ENCODE measurements around the gene HMCES.
"Not testable (repeated sequence)": the region's sequence is repeated elsewhere in the genome, so short reads cannot be mapped to it uniquely, and the experiment has no call there.

HMCES gene

DNA sequence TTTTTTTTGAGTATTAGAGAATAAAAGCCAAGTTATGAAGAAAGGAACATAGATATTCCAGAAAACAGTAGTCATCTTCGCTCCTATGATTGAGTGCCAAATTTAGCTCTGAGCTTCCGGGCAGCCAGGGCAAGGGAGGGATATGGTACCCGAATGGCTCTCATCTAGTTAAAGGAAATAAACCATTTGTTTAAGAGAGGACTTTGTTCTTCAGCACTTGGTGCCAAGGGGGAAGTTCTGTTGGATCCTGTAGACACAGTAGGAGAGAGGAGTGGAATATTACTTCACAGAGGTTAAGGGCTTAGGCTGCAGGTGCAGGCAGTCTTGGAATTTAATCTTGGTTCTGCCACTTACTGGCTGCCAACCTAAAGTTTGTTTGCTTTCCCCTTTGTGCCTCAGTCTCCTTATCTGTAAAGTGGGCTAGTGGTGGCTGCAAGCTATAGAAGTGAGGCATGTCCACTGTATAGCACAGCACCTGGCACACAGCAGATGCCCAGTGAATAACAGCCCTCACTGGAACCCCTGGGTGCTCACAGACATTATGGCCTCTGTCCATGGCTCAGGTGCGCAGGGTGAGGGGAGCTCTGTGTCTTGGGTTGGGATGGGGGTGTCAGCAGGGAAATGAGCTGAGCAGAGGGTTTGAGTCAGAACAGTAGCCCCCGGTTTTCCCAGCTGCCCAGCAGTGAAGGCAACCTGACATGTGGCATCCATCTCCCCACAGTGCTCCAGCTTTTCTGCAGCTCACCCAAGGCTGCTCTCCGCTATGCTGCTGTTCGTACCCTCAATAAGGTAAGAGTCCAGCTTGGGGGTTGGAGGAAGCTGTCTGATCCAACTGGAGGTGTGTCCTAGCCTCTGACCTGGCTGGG lies 18.8 kb upstream of the HMCES start:
- DNase-seq = no peak

DNA sequence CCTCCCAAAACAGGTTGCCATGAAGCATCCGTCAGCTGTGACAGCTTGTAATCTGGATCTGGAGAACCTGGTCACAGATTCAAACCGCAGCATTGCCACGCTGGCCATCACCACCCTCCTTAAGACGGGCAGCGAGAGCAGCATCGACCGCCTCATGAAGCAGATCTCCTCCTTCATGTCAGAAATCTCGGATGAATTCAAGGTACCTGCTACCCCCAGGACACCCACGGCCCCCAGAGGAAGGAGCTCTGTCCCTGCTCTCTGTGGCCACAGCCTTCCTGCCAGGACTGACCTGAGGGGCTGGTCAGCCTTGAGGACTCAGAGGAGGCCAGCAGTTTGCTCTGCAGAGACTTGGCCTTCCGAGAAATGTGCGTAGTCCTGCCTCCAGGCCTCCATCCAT lies 18.1 kb upstream of the HMCES start:
- DNase-seq = no peak

DNA sequence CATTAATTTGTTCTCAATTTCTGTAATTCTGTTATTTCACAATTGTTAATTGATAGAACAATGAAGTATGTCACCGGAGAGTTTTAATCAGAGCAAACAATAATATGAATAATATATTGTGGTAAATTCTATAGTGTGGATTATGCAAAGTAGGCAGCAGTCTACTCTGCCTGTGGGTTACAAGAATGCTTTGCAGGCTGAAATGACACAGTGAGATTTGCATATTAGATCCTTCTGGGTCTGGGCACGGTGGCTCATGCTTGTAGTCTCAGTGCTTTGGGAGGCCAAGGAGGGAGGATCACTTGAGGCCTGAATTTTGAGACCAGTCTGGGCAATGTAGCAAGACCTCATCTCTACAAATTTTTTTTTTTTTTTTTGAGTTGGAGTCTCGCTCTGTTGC lies 16.8 kb upstream of the HMCES start:
- DNase-seq = no peak

DNA sequence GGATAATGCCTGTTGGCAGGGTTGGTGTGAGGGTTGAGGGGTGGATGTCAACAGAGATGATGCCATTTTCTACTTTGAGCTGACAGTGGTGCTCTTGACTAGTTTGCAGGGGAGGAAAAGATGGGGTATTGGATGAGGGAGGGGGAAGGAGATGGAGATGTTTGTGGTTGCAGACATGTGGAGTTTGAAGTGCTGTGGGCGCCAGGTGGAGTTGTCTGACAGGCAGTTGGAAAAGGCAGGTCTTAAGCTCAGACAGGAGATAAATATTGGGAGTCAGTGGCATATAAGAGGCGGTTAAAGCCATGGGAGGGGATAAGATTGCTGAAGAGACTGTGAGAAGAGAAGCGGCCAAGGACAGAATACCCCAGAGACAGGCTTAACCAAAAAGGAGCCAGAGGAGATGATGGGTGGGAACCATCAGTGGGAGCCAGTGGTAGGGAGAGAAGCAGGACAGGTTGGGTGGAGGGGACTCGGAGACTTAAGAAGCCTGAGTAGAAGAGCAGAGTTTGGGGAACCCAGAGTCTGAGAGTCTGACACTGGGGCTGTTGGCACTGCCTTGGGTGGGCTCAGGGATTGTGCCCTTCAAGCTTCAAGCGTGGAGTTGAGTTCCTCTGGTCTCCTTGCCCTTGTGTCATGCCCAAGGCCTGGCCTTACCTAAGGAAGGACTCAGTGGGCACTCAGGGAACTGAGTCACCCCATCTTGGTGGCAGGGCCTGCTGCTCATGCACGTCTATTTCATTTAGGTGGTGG lies 15.3 kb upstream of the HMCES start:
- no peak for DNase-seq

DNA sequence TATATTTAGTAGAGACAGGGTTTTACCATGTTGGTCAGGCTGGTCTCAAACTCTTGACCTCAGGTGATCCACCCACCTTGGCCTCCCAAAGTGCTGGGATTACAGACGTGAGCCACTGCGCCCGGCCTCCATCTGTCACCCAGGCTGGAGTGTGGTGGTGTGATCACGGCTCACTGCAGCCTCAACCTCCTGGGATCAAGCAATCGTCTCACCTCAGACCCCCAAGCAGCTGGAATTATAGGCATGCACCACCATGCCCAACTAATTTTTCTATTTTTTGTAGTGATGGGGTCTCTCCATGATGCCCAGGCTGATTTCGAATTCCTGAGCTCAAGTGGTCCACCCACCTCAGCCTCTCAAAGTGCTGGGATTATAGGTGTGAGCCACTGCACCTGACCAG lies 13.7 kb upstream of the HMCES start:
- not testable (repeated sequence) for DNase-seq

DNA sequence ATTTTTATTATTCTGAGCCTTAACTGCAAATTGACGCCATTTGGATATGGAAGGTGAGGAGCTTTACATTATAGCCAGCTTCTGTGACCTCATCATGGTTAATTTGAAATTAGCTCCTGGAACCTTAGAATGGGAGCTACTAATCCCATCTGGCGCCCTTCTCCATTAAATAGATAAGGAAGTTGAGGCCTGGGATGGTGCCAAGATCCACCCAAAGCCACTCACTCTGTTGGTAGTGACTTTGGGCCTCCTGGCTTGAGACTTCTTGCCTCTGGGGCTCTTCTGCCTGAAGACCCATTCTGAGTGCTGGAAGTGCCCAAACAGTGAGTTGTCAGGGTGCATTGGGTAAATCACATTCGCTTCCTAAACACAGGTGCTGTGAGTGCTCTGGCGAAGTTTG lies 12.0 kb upstream of the HMCES start:
- DNase-seq = no peak

DNA sequence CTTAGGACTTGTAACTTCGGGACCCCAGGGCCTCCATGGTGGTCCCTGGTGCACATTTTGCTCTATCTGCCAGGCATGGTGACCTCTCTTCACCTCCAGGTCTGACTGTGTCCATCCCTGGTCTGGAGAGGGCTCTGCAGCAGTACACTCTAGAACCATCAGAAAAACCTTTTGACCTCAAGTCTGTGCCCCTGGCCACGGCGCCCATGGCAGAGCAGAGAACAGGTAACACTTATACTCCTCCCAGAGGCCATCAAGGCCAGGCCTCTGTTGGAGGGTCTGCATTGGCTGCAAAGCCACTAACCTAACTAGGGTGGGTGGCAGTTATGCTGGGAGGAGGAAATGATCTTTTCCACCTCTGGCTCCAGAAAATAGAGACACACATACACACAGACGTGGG lies 10.3 kb upstream of the HMCES start:
- no peak for DNase-seq

DNA sequence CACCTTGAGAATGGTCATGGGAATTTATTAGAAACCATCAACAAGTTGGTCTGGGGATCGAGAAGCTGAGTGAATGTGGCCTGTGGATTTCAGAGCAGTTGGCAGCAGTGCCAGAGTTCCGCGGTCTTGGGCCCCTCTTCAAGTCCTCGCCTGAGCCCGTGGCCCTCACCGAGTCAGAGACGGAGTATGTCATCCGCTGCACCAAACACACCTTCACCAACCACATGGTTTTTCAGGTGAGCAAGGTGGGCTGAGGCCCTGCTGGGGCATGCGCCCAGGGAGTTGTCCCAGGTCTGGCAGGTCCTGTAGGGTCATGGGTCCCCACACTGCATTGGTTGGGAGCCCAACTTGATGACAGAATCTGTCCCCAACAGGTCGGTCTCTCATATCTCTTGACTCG lies 7.0 kb upstream of the HMCES start:
- DNase-seq = no peak

DNA sequence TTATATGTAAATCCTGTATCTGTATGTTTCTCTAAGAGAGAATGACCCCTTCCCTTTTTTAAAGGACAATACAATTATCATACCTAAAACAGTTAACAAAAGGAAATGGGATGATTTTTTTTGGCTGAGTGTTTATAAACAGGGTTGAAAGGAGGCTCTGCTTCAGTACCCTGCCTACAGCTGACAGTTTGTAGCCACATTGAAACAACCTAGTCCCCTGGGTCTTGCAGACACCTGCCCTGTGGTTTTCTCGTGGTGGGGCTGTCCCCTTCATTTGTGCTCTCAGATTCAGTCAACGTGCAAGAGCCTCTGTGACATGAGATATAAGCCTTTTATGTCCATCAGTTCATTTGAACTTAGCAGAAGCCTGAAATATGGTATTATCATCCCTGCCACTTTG lies 2.3 kb upstream of the HMCES start:
- no peak for DNase-seq

DNA sequence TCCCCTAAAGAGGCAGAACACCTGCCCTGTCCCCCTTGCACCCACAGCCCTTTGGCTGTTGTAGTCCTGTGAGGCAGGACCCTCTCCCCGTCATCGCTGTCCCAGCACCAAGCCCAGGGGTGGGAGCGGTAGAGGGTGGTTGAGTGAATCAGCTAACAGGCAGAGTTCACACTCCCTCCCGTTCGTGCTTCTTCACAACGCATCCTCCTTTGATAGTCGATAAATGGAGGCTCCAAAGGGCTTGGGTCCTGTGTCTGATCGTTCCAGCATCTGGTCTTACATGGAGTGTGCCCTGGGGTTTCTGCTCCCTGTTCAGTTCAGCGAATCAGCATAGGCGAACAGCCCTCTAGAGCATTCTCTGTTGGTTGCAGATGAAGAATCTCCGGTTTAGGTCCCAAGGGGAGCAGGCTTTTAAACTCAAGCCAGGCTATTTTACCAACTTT lies 820 bp upstream of the HMCES start:
- no peak for DNase-seq

DNA sequence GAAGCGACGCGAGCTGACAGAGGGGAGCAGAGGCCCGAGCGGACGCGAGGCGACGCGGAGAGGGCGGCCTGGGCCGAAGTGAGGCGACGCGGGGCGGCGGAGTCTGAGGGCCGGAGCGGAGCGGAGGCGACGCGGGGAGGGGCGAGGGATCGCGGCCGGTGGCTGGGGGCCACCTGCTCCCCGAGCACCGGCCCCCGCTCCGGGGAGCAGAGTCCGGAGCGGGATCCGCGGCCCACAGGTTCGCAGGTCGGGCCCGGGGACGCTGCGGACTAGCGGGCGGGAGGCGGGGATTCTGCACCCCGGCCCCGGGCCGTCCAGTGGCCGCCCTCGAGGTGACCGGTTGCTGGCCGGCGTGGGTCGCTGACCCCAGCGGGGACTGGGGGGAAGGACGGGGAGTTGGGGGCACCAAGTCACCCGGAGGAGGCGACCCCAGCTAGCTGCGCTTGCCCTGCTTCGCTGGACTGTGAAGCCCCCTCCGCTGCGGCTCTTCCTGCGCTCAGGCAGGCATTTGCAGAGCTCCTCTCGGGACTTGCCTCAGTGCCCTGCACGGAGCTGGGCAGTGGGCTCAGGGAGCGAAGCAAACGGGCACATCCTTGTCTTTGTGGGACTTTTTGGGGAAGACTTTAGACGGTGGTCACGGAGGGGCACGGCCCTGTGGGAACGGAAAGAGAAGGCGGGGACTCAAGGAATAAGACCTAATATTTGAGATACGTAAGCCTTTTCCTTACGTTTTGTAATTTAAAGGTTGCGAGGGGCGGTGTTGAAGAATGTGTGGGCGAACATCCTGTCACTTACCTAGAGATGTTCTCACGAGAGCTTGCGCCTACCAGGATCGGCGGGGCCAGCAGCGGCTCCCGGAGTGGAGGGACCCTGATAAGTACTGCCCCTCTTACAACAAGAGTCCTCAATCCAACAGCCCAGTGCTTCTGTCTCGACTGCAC lies 566 bp downstream of the HMCES start:
- DNase-seq = no peak

DNA sequence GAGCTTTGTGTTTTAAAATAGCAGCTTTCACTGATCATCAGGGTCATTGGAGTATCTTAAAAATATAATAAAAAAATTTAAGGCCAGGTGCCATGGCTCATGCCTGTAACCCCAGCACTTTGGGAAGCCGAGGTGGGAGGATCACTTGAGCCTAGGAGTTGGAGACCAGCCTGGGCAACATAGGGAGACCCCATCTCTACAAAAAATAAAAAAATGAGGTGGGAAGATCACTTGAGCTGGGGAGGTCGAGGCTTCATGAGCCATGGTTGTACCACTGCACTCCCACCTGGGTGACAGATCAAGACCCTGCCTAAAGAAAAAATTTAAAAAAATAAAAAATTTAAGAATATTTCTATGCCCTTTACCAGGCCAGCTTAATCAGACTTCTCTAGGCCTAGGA lies 1.5 kb downstream of the HMCES start:
- no peak for DNase-seq

DNA sequence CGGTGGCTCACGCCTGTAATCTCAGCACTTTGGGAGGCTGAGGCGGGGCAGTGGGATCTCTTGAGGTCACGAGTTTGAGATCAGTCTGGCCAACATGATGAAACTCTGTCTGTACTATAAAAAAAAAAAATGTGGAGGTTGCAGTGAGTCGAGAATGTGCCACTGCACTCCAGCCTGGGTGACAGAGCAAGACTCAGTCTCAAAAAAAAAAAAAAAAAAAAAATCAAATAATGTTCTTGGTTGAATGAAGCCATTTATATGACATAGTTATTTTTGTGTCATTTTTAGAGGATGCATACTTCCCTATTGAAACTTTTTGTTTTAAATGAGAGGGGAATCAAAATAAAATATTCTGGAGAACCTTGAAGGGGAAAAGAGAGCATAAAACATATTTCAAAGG lies 3.1 kb downstream of the HMCES start:
- DNase-seq = no peak

DNA sequence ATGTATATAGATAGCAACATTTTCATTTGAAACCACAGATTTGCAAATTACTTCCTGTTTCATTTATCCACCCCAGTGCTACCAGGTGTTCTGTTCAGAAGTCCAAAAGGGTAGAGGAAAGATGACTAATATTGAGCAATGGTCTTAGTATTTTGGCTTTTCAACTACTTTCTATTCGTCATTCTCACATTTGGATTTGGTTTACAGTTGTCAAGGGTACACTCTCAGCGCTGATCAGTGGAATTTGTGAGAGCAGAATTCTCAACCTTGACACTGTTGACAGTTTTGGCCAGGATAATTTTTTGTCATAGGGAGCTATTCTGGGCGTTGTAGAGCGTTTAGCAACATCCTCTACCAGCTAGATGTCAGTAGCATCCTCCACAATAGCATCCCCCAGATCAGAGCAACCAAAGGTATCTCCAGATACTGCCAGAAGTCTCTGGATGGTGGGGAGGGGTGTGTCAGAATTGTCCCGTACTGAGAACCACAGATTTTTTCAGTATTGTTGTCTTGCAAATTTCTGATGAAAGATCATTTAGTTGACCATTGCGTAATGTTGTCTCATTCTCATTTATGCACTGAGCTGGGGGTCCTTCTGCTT lies 4.2 kb downstream of the HMCES start:
- DNase-seq = no peak

DNA sequence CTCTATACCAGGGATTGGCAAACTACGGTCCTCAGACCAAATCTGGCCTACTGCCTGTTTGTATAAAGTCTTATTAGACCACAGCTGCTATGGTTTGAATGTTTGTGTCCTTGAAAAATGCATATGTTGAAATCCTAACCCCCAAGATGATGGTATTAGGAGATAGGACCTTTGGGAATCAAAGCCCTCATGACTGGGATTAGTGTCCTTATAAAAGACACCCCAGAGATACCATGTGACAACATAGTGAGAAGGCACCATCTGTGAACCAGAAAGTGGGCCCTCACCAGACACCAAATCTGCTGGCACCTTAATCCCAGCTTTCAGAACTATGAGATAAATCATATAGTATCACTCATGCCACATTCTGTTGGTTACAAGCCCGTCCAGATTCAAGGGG lies 7.4 kb downstream of the HMCES start:
- DNase-seq = no peak

DNA sequence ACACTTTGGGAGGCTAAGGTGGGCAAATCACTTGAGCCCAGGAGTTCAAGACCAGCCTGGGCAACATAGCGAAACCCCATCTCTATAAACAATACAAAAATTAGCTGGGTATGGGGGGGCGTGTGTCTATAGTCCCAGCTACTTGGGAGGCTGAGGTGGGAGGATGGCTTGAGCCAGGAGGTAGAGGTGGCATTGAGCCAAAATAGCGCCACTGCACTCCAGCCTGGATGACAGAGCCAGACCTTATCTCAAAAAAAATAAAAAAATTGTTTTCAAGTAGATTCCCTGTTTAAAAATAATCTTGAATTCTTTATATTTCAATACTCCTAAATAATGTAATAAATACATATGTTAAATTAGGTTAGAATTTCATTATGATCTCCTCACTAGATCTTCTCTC lies 9.8 kb downstream of the HMCES start:
- no peak for DNase-seq

DNA sequence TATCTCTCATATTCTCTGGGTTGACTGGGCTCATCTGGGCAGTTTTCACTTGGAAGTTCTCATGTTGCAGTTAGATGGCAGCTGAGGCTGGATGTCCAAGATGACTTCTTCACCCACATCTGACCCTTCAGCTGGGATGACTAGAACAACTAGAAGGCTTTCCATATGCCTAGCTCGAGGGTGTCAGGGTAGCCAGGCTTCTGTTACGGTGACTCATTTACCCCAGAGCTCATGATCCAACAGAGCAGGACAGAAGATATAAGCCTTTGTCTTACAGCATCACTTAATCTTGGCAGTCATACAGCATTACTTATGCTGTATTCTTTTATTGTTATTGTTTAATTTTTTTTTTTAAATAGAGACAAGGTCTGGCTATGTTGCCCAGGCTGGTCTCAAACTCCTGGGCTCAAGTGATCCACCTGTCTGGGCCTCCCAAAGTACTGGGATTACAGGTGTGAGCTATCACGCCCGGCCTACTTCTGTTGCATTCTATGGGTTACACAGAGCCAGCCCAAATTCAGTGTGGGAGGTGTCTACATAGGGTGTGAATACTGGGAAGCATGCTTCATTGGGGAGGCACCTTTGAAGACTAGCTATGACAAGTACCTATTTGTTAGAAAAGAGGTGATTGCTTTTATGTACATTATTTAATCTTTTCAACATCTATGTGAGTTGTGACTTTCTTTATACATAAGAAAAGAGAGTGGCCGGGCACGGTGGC lies 10.7 kb downstream of the HMCES start:
- no peak for DNase-seq

DNA sequence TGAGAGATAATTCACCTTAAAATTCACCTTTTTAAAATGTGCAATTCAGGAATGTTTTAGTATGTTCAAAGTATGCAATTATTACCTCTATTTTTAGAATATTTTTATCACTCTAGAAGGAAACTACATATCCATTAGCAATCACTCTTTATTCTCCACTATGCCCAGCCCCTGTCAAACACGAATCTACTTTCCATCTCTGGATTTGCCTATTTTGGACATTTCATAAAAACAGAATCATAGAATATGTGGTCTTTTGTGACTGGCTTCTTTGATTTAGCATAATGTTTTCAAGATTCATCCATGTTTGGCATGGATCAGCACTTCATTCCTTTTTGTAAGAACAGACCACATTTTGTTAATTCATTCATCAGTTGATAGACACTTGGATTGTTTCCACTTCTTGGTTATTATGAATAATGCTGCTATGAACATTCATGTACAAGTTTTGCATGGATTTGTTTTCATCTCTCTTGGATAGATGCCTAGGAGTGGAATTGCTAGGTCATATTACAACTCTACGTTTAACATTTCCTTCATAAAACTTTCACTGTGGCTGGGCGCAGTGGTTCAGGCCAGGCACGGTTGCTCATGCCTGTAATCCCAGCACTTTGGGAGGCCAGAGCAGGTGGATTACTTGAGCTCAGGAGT lies 12.7 kb downstream of the HMCES start:
- DNase-seq = no peak

DNA sequence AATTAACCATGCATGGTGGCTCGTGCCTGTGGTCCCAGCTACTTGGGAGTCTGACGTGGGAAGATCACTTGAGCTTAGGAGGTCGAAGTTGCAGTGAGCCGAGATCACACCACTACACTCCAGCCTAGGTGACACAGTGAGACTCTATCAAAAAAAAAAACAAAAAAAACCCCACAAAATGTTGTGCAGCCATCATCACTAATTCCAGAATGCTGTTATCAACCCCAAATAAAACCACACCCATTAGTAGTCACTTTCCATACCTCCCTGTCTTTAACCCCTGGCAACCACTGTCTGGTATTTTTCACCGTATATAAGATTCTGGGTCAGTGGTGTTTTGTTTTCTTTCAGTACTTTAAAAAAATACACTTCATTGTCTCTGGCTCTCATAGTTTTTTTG lies 16.6 kb downstream of the HMCES start:
- no peak for DNase-seq

DNA sequence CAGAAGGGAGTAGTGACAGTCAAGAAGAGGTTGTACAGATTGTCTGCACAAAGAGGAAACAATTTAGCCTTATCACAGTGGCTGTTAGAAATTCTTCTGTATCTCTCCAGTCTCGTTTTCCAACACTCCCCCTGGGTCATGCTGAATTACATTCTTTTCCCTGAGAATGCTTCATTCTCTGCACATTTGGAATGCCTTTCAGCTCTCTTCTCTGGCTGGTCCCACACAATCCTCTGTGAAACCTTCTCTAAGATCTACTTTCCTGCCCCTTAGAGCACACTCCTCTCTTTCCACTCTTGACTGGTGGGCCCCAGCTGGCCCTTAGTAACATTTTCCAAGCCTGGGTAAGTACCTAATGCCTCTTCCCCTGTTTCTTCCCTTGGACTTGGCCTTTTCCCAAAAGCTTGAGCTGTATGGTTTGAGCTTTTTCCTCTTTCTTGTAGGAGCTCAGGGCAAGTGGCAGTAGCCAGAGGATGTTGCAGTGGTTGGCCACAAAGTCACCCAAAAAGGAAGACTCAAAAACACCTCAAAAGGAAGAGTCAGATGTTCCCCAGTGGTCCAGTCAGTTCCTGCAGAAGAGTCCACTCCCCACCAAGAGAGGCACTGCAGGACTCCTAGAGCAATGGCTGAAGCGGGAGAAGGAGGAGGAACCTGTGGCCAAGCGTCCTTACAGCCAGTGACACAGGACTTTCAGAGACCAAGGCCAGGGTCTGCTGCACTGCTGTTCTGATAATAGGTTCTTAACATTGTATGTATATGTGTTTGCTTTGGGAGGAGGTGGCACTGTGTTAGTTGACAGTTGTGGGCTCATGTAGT lies 25.7 kb downstream of the HMCES start:
- DNase-seq = no peak

DNA sequence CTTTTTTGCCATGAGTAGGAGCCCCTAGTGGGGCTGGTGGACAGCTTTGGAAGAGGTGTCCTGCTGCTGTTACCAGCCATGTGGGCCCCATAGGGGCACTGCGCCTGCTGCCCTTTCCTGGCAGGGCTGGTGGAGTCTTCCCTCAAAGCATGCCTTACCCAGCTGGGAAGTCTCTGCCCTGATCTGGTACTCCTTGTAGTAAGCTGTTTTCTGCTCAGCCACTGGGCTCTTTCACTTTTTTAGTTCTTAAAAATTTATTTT lies 26.2 kb downstream of the HMCES start:
- no peak for DNase-seq

Measured in NCI-H345 (cell line).